Loucy (cell line): ENCODE results near the gene NEK5.
"Not testable (repeated sequence)": the region's sequence is repeated elsewhere in the genome, so short reads cannot be mapped to it uniquely, and the experiment has no call there.

ENCODE experiments used
- H2AFZ ChIP-seq: fragments of 200-600 bp; sonication (generic); 2 replicates; pipeline ENCODE4 v1.6.0; 2016; ENCODE audit warnings: antibody characterized with exemption, mild to moderate bottlenecking, low read length, moderate library complexity
- H3F3A ChIP-seq: fragments of 200-600 bp; 2 replicates; pipeline ENCODE4 v1.6.0; 2016; ENCODE audit warnings: antibody characterized with exemption, low read depth, mild to moderate bottlenecking
- H3K27me3 ChIP-seq: fragments of 200-600 bp; sonication (generic); 2 replicates; pipeline ENCODE4 v1.6.1; 2014; ENCODE audit warnings: low read length, mild to moderate bottlenecking; ENCODE audit not compliant: insufficient read depth, poor library complexity, severe bottlenecking
- H3K36me3 ChIP-seq: fragments of 200-600 bp; sonication (generic); 2 replicates; pipeline ENCODE4 v1.6.1; 2016; ENCODE audit warnings: low read length; ENCODE audit not compliant: insufficient read depth
- H3K4me1 ChIP-seq: fragments of 200-600 bp; sonication (generic); 2 replicates; pipeline ENCODE4 v1.5.1; 2014; ENCODE audit warnings: low read length, mild to moderate bottlenecking; ENCODE audit not compliant: insufficient read depth, poor library complexity, severe bottlenecking
- H3K4me2 ChIP-seq: fragments of 200-600 bp; sonication (generic); 2 replicates; pipeline ENCODE4 v1.6.0; 2014; ENCODE audit warnings: antibody characterized with exemption, low read length, low read depth, mild to moderate bottlenecking; ENCODE audit not compliant: poor library complexity, severe bottlenecking
- H3K4me3 ChIP-seq: fragments of 200-600 bp; sonication (generic); 2 replicates; pipeline ENCODE4 v1.5.1; 2014; ENCODE audit warnings: low read length, mild to moderate bottlenecking, mixed read lengths; ENCODE audit not compliant: poor library complexity, severe bottlenecking
- H3K79me2 ChIP-seq: fragments of 200-600 bp; sonication (generic); 2 replicates; pipeline ENCODE4 v1.6.1; 2014; ENCODE audit warnings: low read length; ENCODE audit not compliant: insufficient read depth
- H3K9ac ChIP-seq: fragments of 200-600 bp; sonication (generic); 2 replicates; pipeline ENCODE4 v1.6.0; 2014; ENCODE audit warnings: mild to moderate bottlenecking, low read depth, low read length, moderate library complexity; ENCODE audit not compliant: poor library complexity, severe bottlenecking
- H3K9me2 ChIP-seq: fragments of 200-600 bp; sonication (generic); replicated peaks from 2 replicates; pipeline ENCODE4 v1.6.1; 2016; ENCODE audit warnings: low read depth, low read length, mixed read lengths
- H3K9me3 ChIP-seq: fragments of 200-600 bp; sonication (generic); 2 replicates; pipeline ENCODE4 v1.6.1; 2014; ENCODE audit warnings: mild to moderate bottlenecking, antibody characterized with exemption, low read length, low read depth; ENCODE audit not compliant: insufficient read depth
- H4K20me1 ChIP-seq: fragments of 200-600 bp; sonication (generic); 2 replicates; pipeline ENCODE4 v1.6.0; 2014; ENCODE audit warnings: antibody characterized with exemption, low read length, mild to moderate bottlenecking; ENCODE audit not compliant: insufficient read depth, poor library complexity, severe bottlenecking
- CTCF ChIP-seq: fragments of 200-600 bp; sonication (generic); conservative IDR thresholded peaks from 2 replicates; pipeline ENCODE4 v1.5.1; 2014; ENCODE audit warnings: mild to moderate bottlenecking, antibody characterized with exemption, low read length
- EZH2phosphoT487 ChIP-seq: fragments of 200-600 bp; IDR thresholded peaks from 2 replicates; pipeline ENCODE4 v1.6.1; 2018; ENCODE audit warnings: antibody characterized with exemption, mild to moderate bottlenecking, moderate library complexity, borderline replicate concordance

Gene NEK5

DNA sequence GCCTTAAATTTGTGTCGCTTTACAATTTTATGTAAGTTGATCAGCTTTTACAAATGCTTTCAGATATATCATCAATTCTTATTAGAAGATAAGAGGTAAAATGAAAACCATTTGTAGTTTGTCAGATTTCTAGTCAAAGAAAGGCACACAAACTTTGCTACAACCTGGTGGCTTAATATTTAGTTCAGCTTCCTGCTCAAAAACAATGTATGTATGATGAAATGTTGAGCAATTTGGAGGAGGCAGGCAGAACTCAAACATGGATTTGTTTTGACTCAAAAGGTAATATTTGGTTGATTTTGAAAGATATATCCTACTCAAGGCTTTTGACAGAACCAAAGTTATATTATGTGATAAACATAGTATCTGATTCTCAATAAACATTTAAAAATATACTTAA, 24.2 kb downstream of the NEK5 start:
- Histone ChIP-seq H4K20me1 (no peaks in the 10 kb centered on the region), H3K9me2 (no peaks in the 10 kb centered on the region), H3K9me3 (no peaks in the 10 kb centered on the region), H2AFZ (no peak overlapping the region), H3F3A (no peaks in the 10 kb centered on the region), H3K9ac (no peak overlapping the region), H3K4me2 (no peak overlapping the region), H3K4me1 (no peaks in the 10 kb centered on the region), H3K79me2 (no peaks in the 10 kb centered on the region), H3K4me3 (no peak overlapping the region), H3K27me3 (no peaks in the 10 kb centered on the region), H3K36me3 (no peaks in the 10 kb centered on the region)
- TF ChIP-seq CTCF, result no peak
- no peak for TF ChIP-seq EZH2phosphoT487

DNA sequence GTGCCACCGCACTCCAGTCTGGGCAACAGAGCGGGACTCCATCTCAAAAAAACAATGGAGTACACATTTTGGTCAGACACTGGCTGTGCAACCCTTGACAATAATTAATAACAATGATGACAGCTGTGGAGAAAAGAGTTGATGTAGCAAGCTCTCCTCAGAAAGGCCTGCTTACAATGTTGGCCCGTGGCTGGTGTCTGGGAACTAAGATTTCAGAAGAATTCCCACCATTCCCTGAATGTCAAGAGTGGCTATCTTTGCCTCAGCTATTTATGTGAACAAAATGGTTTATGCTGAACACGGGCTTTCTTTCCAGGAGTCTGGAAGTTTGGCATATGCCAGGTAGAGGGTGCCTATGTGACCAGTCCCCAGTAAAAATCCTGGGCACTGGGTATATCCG, 25.5 kb downstream of the NEK5 start:
- no peak overlapping the region for H2AFZ ChIP-seq
- TF ChIP-seq EZH2phosphoT487 (no peak), CTCF (no peak)
- no peaks in the 10 kb centered on the region for H3K9me3 ChIP-seq
- no peaks in the 10 kb centered on the region for H3K79me2 ChIP-seq
- no peaks in the 10 kb centered on the region for H3K27me3 ChIP-seq
- H3K4me3 ChIP-seq, result no peak overlapping the region
- no peaks in the 10 kb centered on the region for H3F3A ChIP-seq
- no peaks in the 10 kb centered on the region for H4K20me1 ChIP-seq
- H3K4me1 ChIP-seq, result no peaks in the 10 kb centered on the region
- H3K9ac ChIP-seq, result no peak overlapping the region
- no peaks in the 10 kb centered on the region for H3K9me2 ChIP-seq
- H3K4me2 ChIP-seq, result no peak overlapping the region
- H3K36me3 ChIP-seq, result no peaks in the 10 kb centered on the region

DNA sequence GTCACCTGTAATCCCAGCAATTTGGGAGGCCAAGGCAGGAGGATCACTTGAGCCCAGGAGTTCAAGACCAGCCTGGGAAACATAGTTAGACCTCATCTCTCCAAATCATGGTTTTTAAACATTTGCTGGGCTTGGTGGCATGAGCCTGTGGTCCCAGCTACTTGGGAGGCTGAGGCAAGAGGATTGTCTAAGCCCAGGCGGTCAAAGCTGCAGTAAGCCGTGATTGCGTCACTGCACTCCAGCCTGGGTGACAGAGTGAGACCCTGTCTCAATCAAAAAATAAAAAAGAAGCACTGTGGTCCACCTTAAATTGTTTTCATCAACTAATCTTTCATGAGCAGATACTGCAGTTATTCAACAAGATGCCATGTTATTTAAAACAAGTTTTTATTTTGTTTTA, 26.4 kb downstream of the NEK5 start:
- H3K79me2 ChIP-seq, H2AFZ ChIP-seq, H3K9ac ChIP-seq, H3K4me1 ChIP-seq, H3F3A ChIP-seq, H3K4me2 ChIP-seq, H3K36me3 ChIP-seq, H3K4me3 ChIP-seq, H3K9me3 ChIP-seq, H3K9me2 ChIP-seq, H3K27me3 ChIP-seq, H4K20me1 ChIP-seq: not testable (repeated sequence)

DNA sequence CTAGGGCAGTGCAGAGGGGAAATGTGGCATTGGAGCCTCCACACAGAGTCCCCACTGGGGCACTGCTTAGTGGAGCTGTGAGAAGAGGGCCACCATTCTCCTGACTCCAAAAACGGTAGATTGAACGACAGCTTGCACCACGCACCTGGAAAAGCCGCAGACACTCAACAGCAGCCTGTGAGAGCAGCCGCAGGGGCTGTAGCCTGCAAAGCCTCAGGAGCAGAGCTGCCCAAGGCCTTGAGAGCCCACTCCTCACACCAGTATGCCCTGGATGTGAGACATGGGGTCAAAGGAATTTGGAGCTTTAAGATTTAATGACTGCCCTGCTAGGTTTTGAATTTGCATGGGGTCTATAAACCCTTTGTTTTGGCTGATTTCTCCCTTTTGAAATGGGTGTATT, 31.7 kb downstream of the NEK5 start:
- H3F3A ChIP-seq, result no peaks in the 10 kb centered on the region
- no peaks in the 10 kb centered on the region for H3K79me2 ChIP-seq
- no peak for TF ChIP-seq CTCF
- TF ChIP-seq EZH2phosphoT487, result no peak
- H3K9me3 ChIP-seq, result no peaks in the 10 kb centered on the region
- H2AFZ ChIP-seq, result no peak overlapping the region
- no peaks in the 10 kb centered on the region for H3K36me3 ChIP-seq
- H3K9me2 ChIP-seq, result no peaks in the 10 kb centered on the region
- no peaks in the 10 kb centered on the region for H3K4me1 ChIP-seq
- no peaks in the 10 kb centered on the region for H3K27me3 ChIP-seq
- no peaks in the 10 kb centered on the region for H4K20me1 ChIP-seq
- H3K4me3 ChIP-seq, result no peak overlapping the region
- H3K4me2 ChIP-seq, result no peak overlapping the region
- H3K9ac ChIP-seq, result no peak overlapping the region
